NCI-H2196 treated with DMSO at 0.1 percent for 48 hours (cell line): ENCODE results near the gene DPY19L3.
"Not testable (repeated sequence)": the region's sequence is repeated elsewhere in the genome, so short reads cannot be mapped to it uniquely, and the experiment has no call there.

Experiments
- DNase-seq: peaks from one replicate; lab custom pipeline; 2025; ENCODE audit not compliant: unreplicated experiment; lab: John Stamatoyannopoulos, UW

The DPY19L3 gene

GRCh38 chr19:32396046-32396652 lies 9.4 kb upstream of the DPY19L3 start:
- no peak for DNase-seq

GRCh38 chr19:32397671-32398101 lies 7.9 kb upstream of the DPY19L3 start:
- DNase-seq: no peak

- DNase-seq: no peak
Observed at GRCh38 chr19:32401992-32402391, 3.6 kb upstream of the DPY19L3 start.

- no peak for DNase-seq
Observed at GRCh38 chr19:32403291-32403995, 2.1 kb upstream of the DPY19L3 start.

GRCh38 chr19:32404213-32404932 lies 1.2 kb upstream of the DPY19L3 start:
- DNase-seq: no peak

- no peak for DNase-seq
Observed at GRCh38 chr19:32404933-32405430, 588 bp upstream of the DPY19L3 start.

GRCh38 chr19:32406161-32407003 lies 812 bp downstream of the DPY19L3 start:
- no peak for DNase-seq

- DNase-seq: peak; percentile 54
Observed at GRCh38 chr19:32407004-32407992, 1.7 kb downstream of the DPY19L3 start.

- no peak for DNase-seq
Observed at GRCh38 chr19:32415246-32415645, 9.7 kb downstream of the DPY19L3 start.

GRCh38 chr19:32415669-32416068 lies 10.1 kb downstream of the DPY19L3 start:
- DNase-seq: no peak

- DNase-seq: no peak
Observed at GRCh38 chr19:32416749-32417456, 11.3 kb downstream of the DPY19L3 start.

GRCh38 chr19:32418155-32418554 lies 12.6 kb downstream of the DPY19L3 start:
- DNase-seq: no peak

- DNase-seq: no peak
Observed at GRCh38 chr19:32421589-32422361, 16.2 kb downstream of the DPY19L3 start.

GRCh38 chr19:32422435-32422834 lies 16.9 kb downstream of the DPY19L3 start:
- no peak for DNase-seq

- not testable (repeated sequence) for DNase-seq
Observed at GRCh38 chr19:32423944-32424343, 18.4 kb downstream of the DPY19L3 start.

GRCh38 chr19:32427536-32427935 lies 22.0 kb downstream of the DPY19L3 start:
- no peak for DNase-seq

GRCh38 chr19:32436692-32437091 lies 31.1 kb downstream of the DPY19L3 start:
- DNase-seq: no peak

GRCh38 chr19:32437096-32437495 lies 31.5 kb downstream of the DPY19L3 start:
- no peak for DNase-seq
